SW480 (cell line): Measurements from ENCODE around the gene RESP18.
"Not testable (repeated sequence)": the region's sequence is repeated elsewhere in the genome, so short reads cannot be mapped to it uniquely, and the experiment has no call there.

Experiments
- DNase-seq: peaks from one replicate; pipeline ENCODE4 v3.0.0-alpha.2; 2016; ENCODE audit warnings: low spot score

Gene RESP18

GRCh38 chr2:219325657-219326315 lies 6.8 kb downstream of the RESP18 start:
- no peak for DNase-seq

GRCh38 chr2:219325136-219325535 lies 7.4 kb downstream of the RESP18 start:
- DNase-seq, result no peak

GRCh38 chr2:219323434-219323833 lies 9.1 kb downstream of the RESP18 start:
- DNase-seq, result no peak

- no peak for DNase-seq
Measured at GRCh38 chr2:219314804-219315468, 17.6 kb downstream of the RESP18 start.

- DNase-seq, result not testable (repeated sequence)
Measured at GRCh38 chr2:219312683-219313263, 19.8 kb downstream of the RESP18 start.

GRCh38 chr2:219309278-219309677 lies 23.3 kb downstream of the RESP18 start, which contains the start of gene PTPRN:
Gene PTPRN (minus strand): TSS chr2:219309401. CDS start chr2:219309332, 69 bp downstream.
- no peak for DNase-seq

GRCh38 chr2:219308142-219309101 lies 24.1 kb downstream of the RESP18 start:
- DNase-seq, result peak; percentile 65

- DNase-seq, result no peak
Measured at GRCh38 chr2:219306047-219306446, 26.5 kb downstream of the RESP18 start.

- DNase-seq, result no peak
Measured at GRCh38 chr2:219304223-219304622, 28.3 kb downstream of the RESP18 start.

GRCh38 chr2:219302412-219302968 lies 30.1 kb downstream of the RESP18 start:
- DNase-seq, result no peak

- DNase-seq, result no peak
Measured at GRCh38 chr2:219300022-219300421, 32.5 kb downstream of the RESP18 start.

- DNase-seq, result no peak
Measured at GRCh38 chr2:219299372-219299760, 33.2 kb downstream of the RESP18 start.

- DNase-seq, result peak; percentile 58
Measured at GRCh38 chr2:219298759-219299371, 33.7 kb downstream of the RESP18 start.

- DNase-seq, result no peak
Measured at GRCh38 chr2:219297766-219298456, 34.6 kb downstream of the RESP18 start.

- DNase-seq, result peak; percentile 30
Measured at GRCh38 chr2:219296631-219297391, 35.7 kb downstream of the RESP18 start.

GRCh38 chr2:219296142-219296541 lies 36.4 kb downstream of the RESP18 start:
- no peak for DNase-seq

- peak; percentile 86 for DNase-seq
Measured at GRCh38 chr2:219294356-219295351, 37.9 kb downstream of the RESP18 start.

- DNase-seq, result no peak
Measured at GRCh38 chr2:219293736-219294231, 38.8 kb downstream of the RESP18 start.
